Activated CD8-positive, alpha-beta T cell treated with anti-CD3 and anti-CD28 coated beads, Interleukin-2, amount 10 ng/mL, durations not matched to agents 7 days and 5 days (primary cell): ENCODE data around the gene RNASE8. TPM values are rescaled to one million over a fixed set of nuclear protein-coding genes. Genes with fewer than 3 reads are reported as not detected.

Source experiments
- ATAC-seq: fragments of 150-1000 bp; cut with Tn5 transposase; one replicate; pipeline ENCODE4 v1.10.0; 2021; ENCODE audit warnings: moderate library complexity
- CTCF ChIA-PET: fragments of 350-600 bp; sonication (Branson Sonifier 250); formaldehyde crosslinking; loops from one replicate; lab custom pipeline; 2021; ENCODE audit warnings: antibody characterized with exemption; lab: Charles Lee
- POLR2A ChIA-PET: fragments of 350-600 bp; sonication (Branson Sonifier 250); formaldehyde crosslinking; loops from one replicate; lab custom pipeline; 2021; ENCODE audit warnings: antibody characterized with exemption; lab: Charles Lee
- DNase-seq: peaks from one replicate; pipeline ENCODE4 v3.0.0-alpha.2; 2020
- H3K27ac Mint-ChIP-seq: one replicate; pipeline ENCODE4 v1.8.0; 2021; ENCODE audit warnings: mild to moderate bottlenecking, mixed read lengths
- H3K27me3 Mint-ChIP-seq: one replicate; pipeline ENCODE4 v1.8.0; 2021; ENCODE audit warnings: low read depth, mixed read lengths
- H3K36me3 Mint-ChIP-seq: one replicate; pipeline ENCODE4 v1.8.0; 2021; ENCODE audit warnings: low read depth, mixed read lengths
- H3K4me1 Mint-ChIP-seq: one replicate; pipeline ENCODE4 v1.8.0; 2021; ENCODE audit warnings: low read depth, mixed read lengths
- H3K4me3 Mint-ChIP-seq: one replicate; pipeline ENCODE4 v1.8.0; 2021; ENCODE audit warnings: mild to moderate bottlenecking, mixed read lengths
- H3K9me3 Mint-ChIP-seq: one replicate; pipeline ENCODE4 v1.8.0; 2022; ENCODE audit warnings: mixed read lengths; ENCODE audit not compliant: insufficient read depth
- microRNA-seq: library from miRNA; unstranded; fragments of <30 nt; microRNA quantifications from one replicate; pipeline ENCODE4 v1.2.0, GENCODE V29; 2022
- total RNA-seq, 2 experiments: library from RNA; stranded (reverse); gene quantifications; one replicate each; pipeline ENCODE4 v1.2.3, GENCODE V29; 2021

The RNASE8 gene
- total RNA-seq, 2 experiments from 2014 or later, result not detected

DNA sequence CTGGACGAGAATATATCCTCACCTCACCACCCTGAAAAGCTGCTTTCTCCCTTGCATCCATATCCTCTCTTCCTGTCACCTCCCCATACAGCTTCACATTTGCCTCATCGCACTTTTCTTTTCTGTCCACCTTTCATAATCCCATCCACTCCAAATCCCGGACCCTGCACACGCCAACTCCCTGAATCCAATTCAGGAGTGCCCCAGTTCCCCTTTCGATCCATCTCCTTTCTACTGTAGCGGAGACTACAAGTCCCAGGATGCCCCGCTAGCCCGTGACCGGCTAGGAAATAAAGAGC is 45.7 kb downstream of the RNASE8 start:
- ChIA-PET CTCF (interaction anchor here (1.0 to 10.7 kb wide), 18 partner anchors 9 to 435 kb away, joined by 3 to 225 read pairs (median 9); partner anchors contain the start of genes ARHGEF40, NDRG2 and SLC39A2), POLR2A (interaction anchor here (1.0 to 2.8 kb wide), 4 partner anchors 15 to 59 kb away, joined by 3 to 11 read pairs (median 4); partner anchors contain the start of gene ARHGEF40)
- Mint-ChIP-seq H3K36me3 (no peaks in the 10 kb centered on the region), H3K27me3 (peaks cover 17% of the 10 kb centered on the region), H3K9me3 (no peaks in the 10 kb centered on the region), H3K27ac (peak overlapping the region; percentile 91), H3K4me1 (peaks cover 45% of the 10 kb centered on the region), H3K4me3 (peak overlapping the region; percentile 93)
- no peak for DNase-seq
- peak; percentile 1 for ATAC-seq

DNA sequence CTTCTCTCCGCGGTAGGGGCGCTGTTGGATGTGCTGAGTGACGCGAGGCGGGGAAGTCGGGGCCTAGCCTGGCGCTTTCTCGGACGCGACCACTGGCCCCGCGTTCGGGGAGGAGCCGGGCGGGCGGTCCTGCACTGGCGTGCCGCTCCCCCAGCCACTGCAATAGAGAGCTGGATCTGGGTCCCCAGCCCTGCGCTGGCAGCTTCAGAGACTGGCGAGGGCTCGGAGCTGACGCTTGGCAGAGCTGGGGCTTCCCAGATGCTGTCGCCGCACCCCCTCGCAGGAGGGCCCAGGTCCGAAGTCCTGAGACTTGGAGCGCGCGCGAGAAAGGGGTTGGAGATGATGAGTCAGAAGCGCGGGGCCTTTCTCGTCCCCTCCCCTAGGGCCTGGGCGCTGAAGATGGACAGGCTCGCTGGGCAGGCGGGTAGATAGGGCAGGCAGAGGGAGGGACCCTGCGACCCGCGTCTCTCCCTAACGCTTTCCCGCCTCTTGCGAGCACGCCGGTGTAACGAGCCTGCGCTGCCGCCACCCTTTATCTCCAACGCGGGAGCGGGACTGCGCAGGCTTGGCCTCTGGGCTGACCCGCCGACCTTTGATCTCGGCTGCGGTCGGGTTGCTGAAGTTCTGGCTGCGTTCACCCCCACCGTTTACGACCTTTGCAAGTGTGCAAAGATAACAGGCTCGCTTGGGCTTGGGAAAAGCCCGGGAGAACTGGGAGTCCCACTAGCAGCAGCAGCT is 46.3 kb downstream of the RNASE8 start:
- H3K9me3 Mint-ChIP-seq, result no peaks in the 10 kb centered on the region
- H3K4me3 Mint-ChIP-seq, result peak overlapping the region; percentile 93
- peaks cover 14% of the 10 kb centered on the region for H3K27me3 Mint-ChIP-seq
- H3K27ac Mint-ChIP-seq, result peak overlapping the region; percentile 91
- no peaks in the 10 kb centered on the region for H3K36me3 Mint-ChIP-seq
- POLR2A ChIA-PET, result interaction anchor here (1.0 to 2.8 kb wide), 7 partner anchors 10 to 89 kb away, joined by 3 to 11 read pairs (median 5); partner anchors contain the start of gene ARHGEF40
- H3K4me1 Mint-ChIP-seq, result peaks cover 43% of the 10 kb centered on the region
- DNase-seq (peak; percentile 97), ATAC-seq (peak; percentile 89)
- CTCF ChIA-PET, result interaction anchor here (0.8 to 10.7 kb wide), 42 partner anchors 9 to 494 kb away, joined by 3 to 225 read pairs (median 6); partner anchors contain the start of genes ARHGEF40, NDRG2 and SLC39A2

DNA sequence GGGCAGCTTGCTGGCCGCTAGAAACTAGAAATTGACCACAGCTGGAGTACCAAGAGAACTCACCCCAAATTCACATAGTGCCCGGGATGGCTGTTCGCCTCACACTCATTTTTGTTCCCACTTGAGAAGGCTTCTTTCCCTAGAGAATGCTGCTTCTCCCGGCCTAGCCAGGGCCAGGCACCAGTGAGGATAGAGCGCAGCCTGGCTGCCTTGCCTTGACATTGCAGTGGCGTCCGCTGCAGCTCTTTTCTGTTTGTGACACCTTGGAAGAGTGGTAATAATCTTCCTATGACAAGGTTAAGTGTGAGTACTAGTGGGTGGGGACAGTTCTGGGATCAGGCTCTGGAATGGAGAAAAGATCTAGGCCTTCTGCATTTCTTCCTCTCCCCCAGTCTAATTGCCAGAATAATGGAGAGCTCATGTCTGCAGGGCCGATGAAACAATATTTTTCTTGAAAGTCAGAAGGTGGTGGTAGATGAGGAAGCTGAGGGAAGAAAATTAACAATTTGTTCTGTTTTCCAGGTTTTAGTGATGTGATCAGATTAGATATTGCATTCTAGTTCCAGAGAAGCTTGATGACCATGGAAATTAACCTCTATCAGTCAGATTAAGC is 46.9 kb downstream of the RNASE8 start:
- H3K27me3 Mint-ChIP-seq, result peaks cover 8% of the 10 kb centered on the region
- H3K4me3 Mint-ChIP-seq, result peak overlapping the region; percentile 93
- H3K27ac Mint-ChIP-seq, result peak overlapping the region; percentile 91
- ChIA-PET POLR2A (interaction anchor here (1.0 to 2.8 kb wide), 5 partner anchors 10 to 90 kb away, joined by 3 to 11 read pairs (median 5); no protein-coding TSS in a partner anchor), CTCF (interaction anchor here (0.6 to 10.7 kb wide), 43 partner anchors 8 to 495 kb away, joined by 3 to 225 read pairs (median 6); partner anchors contain the start of genes ARHGEF40, NDRG2 and SLC39A2)
- no peaks in the 10 kb centered on the region for H3K36me3 Mint-ChIP-seq
- peaks cover 36% of the 10 kb centered on the region for H3K4me1 Mint-ChIP-seq
- no peaks in the 10 kb centered on the region for H3K9me3 Mint-ChIP-seq
- ATAC-seq (peak; percentile 48), DNase-seq (peak; percentile 74)

DNA sequence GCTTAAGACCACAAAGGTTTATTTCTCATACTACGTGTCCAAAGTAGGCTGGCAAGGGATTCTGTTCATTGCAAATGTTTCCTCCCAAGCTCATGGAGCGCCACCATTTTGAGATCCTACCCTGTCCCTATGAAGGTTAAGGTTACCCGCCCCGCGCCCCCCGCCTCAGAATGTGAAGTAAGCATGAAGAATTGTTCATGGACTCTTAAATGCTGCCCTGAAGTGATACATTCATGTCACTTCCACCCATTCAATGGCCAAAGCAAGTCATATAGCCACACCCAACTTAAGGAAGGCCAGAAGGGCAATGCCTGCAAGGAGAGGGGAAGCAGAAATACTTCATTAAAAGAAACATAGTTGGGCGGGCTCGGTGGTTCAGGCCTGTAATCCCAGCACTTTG is 47.5 kb downstream of the RNASE8 start:
- H3K27ac Mint-ChIP-seq, result no peak overlapping the region
- ATAC-seq (no peak), DNase-seq (no peak)
- peak overlapping the region; percentile 93 for H3K4me3 Mint-ChIP-seq
- H3K27me3 Mint-ChIP-seq, result peaks cover 6% of the 10 kb centered on the region
- ChIA-PET CTCF (interaction anchor here (0.6 to 10.7 kb wide), 40 partner anchors 10 to 495 kb away, joined by 3 to 225 read pairs (median 6); partner anchors contain the start of genes ARHGEF40, NDRG2 and SLC39A2), POLR2A (interaction anchor here (1.0 to 1.3 kb wide), 3 partner anchors 11 to 36 kb away, joined by 3 to 5 read pairs (median 5); no protein-coding TSS in a partner anchor)
- peaks cover 34% of the 10 kb centered on the region for H3K4me1 Mint-ChIP-seq
- no peaks in the 10 kb centered on the region for H3K9me3 Mint-ChIP-seq
- H3K36me3 Mint-ChIP-seq, result no peaks in the 10 kb centered on the region

DNA sequence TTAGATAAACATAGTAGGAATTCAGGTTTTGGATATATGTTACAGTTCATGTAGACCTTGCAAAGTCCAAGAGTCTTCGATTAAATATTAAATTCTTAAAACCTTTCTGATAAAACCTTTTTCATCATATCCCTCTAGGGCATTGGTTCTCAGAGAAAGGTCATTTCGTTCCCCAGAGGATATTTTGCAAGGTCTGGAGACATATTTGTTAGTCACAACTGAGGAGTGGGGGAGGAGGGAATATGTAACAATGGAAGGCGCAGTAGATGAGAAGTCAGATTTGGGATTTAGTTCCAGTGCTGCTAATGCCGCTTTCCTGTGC is 48.5 kb downstream of the RNASE8 start:
- DNase-seq, result no peak
- Mint-ChIP-seq H3K27ac (no peak overlapping the region), H3K4me1 (peaks cover 34% of the 10 kb centered on the region), H3K4me3 (no peak overlapping the region), H3K9me3 (no peaks in the 10 kb centered on the region), H3K27me3 (peaks cover 3% of the 10 kb centered on the region), H3K36me3 (no peaks in the 10 kb centered on the region)
- ChIA-PET CTCF (interaction anchor here (2.8 to 10.7 kb wide), 7 partner anchors 12 to 108 kb away, joined by 13 to 225 read pairs (median 117); partner anchors contain the start of genes ARHGEF40 and SLC39A2), POLR2A (interaction anchor here (0.5 kb wide), 1 partner anchor 211 kb away, joined by 3 read pairs; no protein-coding TSS in a partner anchor)
- no peak for ATAC-seq

DNA sequence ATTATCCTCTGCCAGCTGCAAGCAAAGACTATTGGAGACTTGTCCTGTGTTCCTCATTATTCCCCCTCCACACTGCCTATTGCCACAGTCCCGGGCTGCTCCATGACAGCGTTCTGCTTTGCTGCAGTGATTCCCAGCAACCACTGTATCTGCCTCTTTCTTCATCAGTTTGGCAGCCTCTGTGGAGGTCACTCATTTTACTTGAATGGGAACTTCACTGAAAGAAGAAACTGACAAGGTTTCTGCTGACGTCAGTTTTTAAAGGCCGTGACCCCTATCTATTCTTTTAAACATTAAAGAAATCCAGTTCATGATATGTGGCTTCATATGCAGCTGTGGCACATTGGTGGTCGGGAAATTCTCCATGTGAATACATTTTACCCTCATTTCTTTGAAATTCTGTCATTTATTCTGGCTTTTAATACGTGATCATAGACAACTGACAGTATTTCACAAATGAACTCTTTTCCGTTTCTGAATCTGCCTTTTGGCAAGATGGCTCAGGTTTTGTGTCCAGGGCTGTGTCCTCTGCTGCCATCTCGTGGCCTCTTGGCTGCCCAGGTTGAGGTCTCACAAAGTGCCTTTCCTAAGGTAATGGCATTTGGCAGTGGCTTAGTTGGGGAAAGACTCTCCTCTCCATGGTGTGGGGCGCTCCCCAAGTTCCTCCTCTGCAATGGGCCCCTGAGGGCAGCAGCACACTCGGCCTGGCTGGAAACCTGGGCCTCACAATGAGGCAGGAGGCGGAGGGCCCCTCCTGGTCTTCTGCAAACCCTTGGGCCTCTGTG is 49.1 kb downstream of the RNASE8 start:
- Mint-ChIP-seq H3K36me3 (no peaks in the 10 kb centered on the region), H3K4me3 (no peak overlapping the region), H3K9me3 (no peaks in the 10 kb centered on the region), H3K27ac (no peak overlapping the region), H3K27me3 (peaks cover 3% of the 10 kb centered on the region), H3K4me1 (peaks cover 33% of the 10 kb centered on the region)
- peak; percentile 83 for DNase-seq
- ChIA-PET CTCF (interaction anchor here (2.8 to 10.7 kb wide), 7 partner anchors 12 to 108 kb away, joined by 13 to 225 read pairs (median 117); partner anchors contain the start of genes ARHGEF40 and SLC39A2), POLR2A (interaction anchor here (0.5 kb wide), 1 partner anchor 210 kb away, joined by 3 read pairs; no protein-coding TSS in a partner anchor)
- ATAC-seq, result no peak

DNA sequence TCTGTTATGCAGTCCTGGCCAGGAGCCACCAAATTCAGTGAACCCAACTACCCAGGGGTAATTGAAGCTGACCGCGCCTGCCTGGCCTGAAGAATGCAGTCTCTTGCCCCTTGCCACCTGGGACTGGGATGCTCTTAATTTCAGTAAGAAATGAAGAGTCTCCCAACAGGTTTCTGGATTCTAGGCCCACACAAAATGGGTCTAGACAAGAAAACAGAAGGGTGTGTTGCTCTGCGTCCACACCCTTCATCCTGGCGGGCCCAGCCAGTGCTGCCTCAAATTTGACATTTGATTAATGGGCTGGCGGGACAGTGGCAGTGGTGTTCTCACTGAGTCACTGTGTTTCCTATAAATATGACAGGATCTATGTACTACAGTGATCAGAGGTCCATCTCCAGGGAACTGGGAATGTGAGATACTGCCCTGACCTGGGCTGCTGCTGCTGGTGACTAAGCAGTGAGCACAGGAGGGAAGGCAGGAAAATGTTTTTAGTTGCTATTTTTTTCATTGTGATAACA is 49.7 kb downstream of the RNASE8 start:
- Mint-ChIP-seq H3K4me3 (no peak overlapping the region), H3K27ac (no peak overlapping the region), H3K4me1 (peaks cover 27% of the 10 kb centered on the region), H3K27me3 (peaks cover 3% of the 10 kb centered on the region), H3K36me3 (no peaks in the 10 kb centered on the region), H3K9me3 (no peaks in the 10 kb centered on the region)
- ATAC-seq, result no peak
- no peak for DNase-seq
- POLR2A ChIA-PET, result no interaction called here
- CTCF ChIA-PET, result interaction anchor here (8.5 to 10.7 kb wide), 2 partner anchors 13 to 95 kb away, joined by 193 to 225 read pairs; no protein-coding TSS in a partner anchor

Small RNA genes within 50 kb of the gene (microRNA-seq; reads per million reads assigned to microRNA genes)
- not detected for gene MIR6717

Other genes with a start within 250 kb of the RNASE8 start
- not detected for gene RNASE3, start 166.4 kb upstream of the RNASE8 start, total RNA-seq
- not detected for gene RNASE2, start 102.3 kb upstream of the RNASE8 start, total RNA-seq
- gene METTL17, start 67.8 kb upstream of the RNASE8 start, total RNA-seq, result 100 to 1,000 TPM in 1 of 2 experiments, 10 to 100 TPM in 1; 97.5 to 103 TPM
- gene SLC39A2, start 58.5 kb upstream of the RNASE8 start, total RNA-seq, result not detected
- 1 to 10 TPM; 6.2 to 7.6 TPM for gene NDRG2, start 32.8 kb upstream of the RNASE8 start, total RNA-seq
- not detected for gene TPPP2, start 27.6 kb upstream of the RNASE8 start, total RNA-seq
- not detected for gene RNASE13, start 23.0 kb upstream of the RNASE8 start, total RNA-seq
- gene RNASE7, start 15.5 kb upstream of the RNASE8 start, total RNA-seq, result not detected
- under 1 TPM; 0.53 to 0.83 TPM for gene ARHGEF40, start 12.5 kb downstream of the RNASE8 start, total RNA-seq
- gene ZNF219, start 40.8 kb downstream of the RNASE8 start, total RNA-seq, result 1 to 10 TPM; 2.8 to 3.1 TPM
- gene TMEM253, start 43.2 kb downstream of the RNASE8 start, total RNA-seq, result not detected
- gene OR5AU1, start 98.2 kb downstream of the RNASE8 start, total RNA-seq, result not detected
- 100 to 1,000 TPM; 768 to 782 TPM for gene HNRNPC, start 211.6 kb downstream of the RNASE8 start, total RNA-seq
- gene RPGRIP1, start 222.3 kb downstream of the RNASE8 start, total RNA-seq, result not detected